ENCODE results near the gene NSFL1C. TPM values are rescaled to one million over a fixed set of nuclear protein-coding genes. Genes with fewer than 3 reads are reported as not detected.
A peak's percentile ranks its signal among the peaks of the same experiment; 100 is the strongest.

Gene NSFL1C
- total and polyA plus RNA-seq, 9 of the 15 experiments (the other 6 are each of a cell fraction or from before 2014, with no cell fraction given) = 20.8 to 119 (median 47.0) TPM

GRCh38 chr20:1440024-1440423 lies 26.6 kb downstream of the NSFL1C start (continued):
- TF ChIP-seq EGR1 (conservative IDR thresholded peaks at IDR 0.05) = 0 out of 2 replicates have a peak, but pooled peaks have one; percentile 8
- TF ChIP-seq YY1 (IDR thresholded peaks at IDR 0.05; ENCODE audit: borderline replicate concordance in 1 of 3, control insufficient read depth in 1 of 3, extremely low read depth in 1 of 3, insufficient read depth in 3 of 3, insufficient read length in 1 of 3, insufficient replicate concordance in 2 of 3, low read depth in 1 of 3, low read length in 2 of 3) = peak in 1 of 3 experiments; percentile 8
- no peak for TF ChIP-seq DMBX1 (CRISPR knock-in tag; IDR thresholded peaks at IDR 0.05; ENCODE audit: borderline replicate concordance)
- TF ChIP-seq ZNF384 (IDR thresholded peaks at IDR 0.05; ENCODE audit: low read depth, low read length) = no peak
- TF ChIP-seq ZNF41 (CRISPR knock-in tag; conservative IDR thresholded peaks at IDR 0.05) = no peak
- TF ChIP-seq, protein P1, sequence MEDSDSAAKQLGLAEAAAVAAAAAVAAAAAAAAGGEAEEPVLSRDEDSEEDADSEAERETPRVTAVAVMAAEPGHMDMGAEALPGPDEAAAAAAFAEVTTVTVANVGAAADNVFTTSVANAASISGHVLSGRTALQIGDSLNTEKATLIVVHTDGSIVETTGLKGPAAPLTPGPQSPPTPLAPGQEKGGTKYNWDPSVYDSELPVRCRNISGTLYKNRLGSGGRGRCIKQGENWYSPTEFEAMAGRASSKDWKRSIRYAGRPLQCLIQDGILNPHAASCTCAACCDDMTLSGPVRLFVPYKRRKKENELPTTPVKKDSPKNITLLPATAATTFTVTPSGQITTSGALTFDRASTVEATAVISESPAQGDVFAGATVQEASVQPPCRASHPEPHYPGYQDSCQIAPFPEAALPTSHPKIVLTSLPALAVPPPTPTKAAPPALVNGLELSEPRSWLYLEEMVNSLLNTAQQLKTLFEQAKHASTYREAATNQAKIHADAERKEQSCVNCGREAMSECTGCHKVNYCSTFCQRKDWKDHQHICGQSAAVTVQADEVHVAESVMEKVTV (CRISPR knock-in tag; IDR thresholded peaks at IDR 0.05) = peak; percentile 31; the same call in 1 of the 2 replicates
- TF ChIP-seq PTTG1 (tag; IDR thresholded peaks at IDR 0.05; ENCODE audit: low read depth) = no peak
- 0 out of 4 replicates have a peak, but pooled peaks of 1 of the 2 experiments have one; percentile 40 for TF ChIP-seq RCOR1 (IDR thresholded peaks at IDR 0.05; ENCODE audit: borderline replicate concordance in 1 of 2, low read depth in 2 of 2, low read length in 2 of 2)
- TF ChIP-seq ZBTB12 (CRISPR knock-in tag; IDR thresholded peaks at IDR 0.05) = no peak
- TF ChIP-seq MAX (CRISPR knock-in tag; IDR thresholded peaks at IDR 0.05) = no peak
- TF ChIP-seq FOXK1 (CRISPR knock-in tag; IDR thresholded peaks at IDR 0.05; ENCODE audit: borderline replicate concordance) = no peak
- TF ChIP-seq NR2F6 (CRISPR knock-in tag; IDR thresholded peaks at IDR 0.05) = no peak
- TF ChIP-seq CEBPZ (IDR thresholded peaks at IDR 0.05; ENCODE audit: borderline replicate concordance, low read depth, low read length) = no peak
- no peak for TF ChIP-seq SMAD1 (IDR thresholded peaks at IDR 0.05; ENCODE audit: low read depth, low read length, partially characterized antibody)
- TF ChIP-seq, protein P2, sequence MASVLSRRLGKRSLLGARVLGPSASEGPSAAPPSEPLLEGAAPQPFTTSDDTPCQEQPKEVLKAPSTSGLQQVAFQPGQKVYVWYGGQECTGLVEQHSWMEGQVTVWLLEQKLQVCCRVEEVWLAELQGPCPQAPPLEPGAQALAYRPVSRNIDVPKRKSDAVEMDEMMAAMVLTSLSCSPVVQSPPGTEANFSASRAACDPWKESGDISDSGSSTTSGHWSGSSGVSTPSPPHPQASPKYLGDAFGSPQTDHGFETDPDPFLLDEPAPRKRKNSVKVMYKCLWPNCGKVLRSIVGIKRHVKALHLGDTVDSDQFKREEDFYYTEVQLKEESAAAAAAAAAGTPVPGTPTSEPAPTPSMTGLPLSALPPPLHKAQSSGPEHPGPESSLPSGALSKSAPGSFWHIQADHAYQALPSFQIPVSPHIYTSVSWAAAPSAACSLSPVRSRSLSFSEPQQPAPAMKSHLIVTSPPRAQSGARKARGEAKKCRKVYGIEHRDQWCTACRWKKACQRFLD (CRISPR knock-in tag; IDR thresholded peaks at IDR 0.05) = no peak
- TF ChIP-seq HSF4 (CRISPR knock-in tag; IDR thresholded peaks at IDR 0.05; ENCODE audit: borderline replicate concordance) = no peak
- no peak for TF ChIP-seq TBP (optimal IDR thresholded peaks at IDR 0.05; ENCODE audit: low read depth, low read length)
- TF ChIP-seq CEBPG (CRISPR knock-in tag; IDR thresholded peaks at IDR 0.05) = no peak
- TF ChIP-seq CEBPG (tag; conservative IDR thresholded peaks at IDR 0.05 in 1 of 2, IDR thresholded peaks at IDR 0.05 in 1 of 2) = no peak
- TF ChIP-seq XRCC5 (IDR thresholded peaks at IDR 0.05; ENCODE audit: low read depth, low read length) = no peak
